ENCODE results near the gene CHL1.

GRCh38 chr3:403826-404225 is 207.3 kb downstream of the CHL1 start:
- TF ChIP-seq CTCF (IDR thresholded peaks at IDR 0.05) (no peak), POLR2A (IDR thresholded peaks at IDR 0.05) (no peak)

Data from uterus (tissue), 2 donors.